B cell (primary cell): ENCODE data around the gene TET2. TPM values are rescaled to one million over a fixed set of nuclear protein-coding genes. Genes with fewer than 3 reads are reported as not detected.

Experiments
- ATAC-seq: fragments of 200-7000 bp; cut with Tn5 transposase; one replicate; pipeline ENCODE4 v1.10.0; 2021; ENCODE audit warnings: low read depth, mild to moderate bottlenecking, moderate number of reproducible peaks, moderate library complexity
- CTCF ChIA-PET: fragments of 350-600 bp; sonication (Branson Sonifier 250); formaldehyde crosslinking; loops from one replicate; lab custom pipeline; 2021; ENCODE audit warnings: antibody characterized with exemption, inconsistent platforms; lab: Charles Lee
- POLR2A ChIA-PET: fragments of 350-600 bp; sonication (Branson Sonifier 250); formaldehyde crosslinking; loops from one replicate; lab custom pipeline; 2021; ENCODE audit warnings: antibody characterized with exemption; lab: Charles Lee
- DNase-seq: peaks from one replicate; pipeline ENCODE4 v3.0.0; 2013
- H2AFZ ChIP-seq: 2 replicates; pipeline ENCODE4 v1.6.1; 2012; ENCODE audit warnings: mild to moderate bottlenecking, low read depth, low read length; ENCODE audit not compliant: insufficient read depth, poor library complexity, severe bottlenecking
- H3K27ac ChIP-seq, 2 donors: 1 replicate in 1 of 2; 2 replicates in 1 of 2; pipeline ENCODE4 v1.5.1; 2012 to 2013; ENCODE audit warnings: low read length in 2 of 2, mild to moderate bottlenecking in 2 of 2, moderate library complexity in 1 of 2
- H3K27me3 ChIP-seq, 4 experiments: fragments of 200-600 bp in 1 of 4; sonication (generic) in 1 of 4; replicated peaks in 1 of 4; 1 replicate in 2 of 4; 2 replicates in 2 of 4; pipeline versions ENCODE4 v1.6.1 to v1.7.0; 2013 to 2016; ENCODE audit warnings: low read length in 3 of 4, mild to moderate bottlenecking in 2 of 4, mixed read lengths in 1 of 4, moderate library complexity in 1 of 4; ENCODE audit not compliant: insufficient read depth in 4 of 4, control insufficient read depth in 3 of 4; ENCODE audit errors: control extremely low read depth in 1 of 4
- H3K36me3 ChIP-seq, 2 experiments: replicated peaks in 1 of 2; 1 replicate in 1 of 2; 2 replicates in 1 of 2; pipeline versions ENCODE4 v1.6.1 to v1.7.1; 2013; ENCODE audit warnings: low read length in 1 of 2; ENCODE audit not compliant: insufficient read depth in 2 of 2, control insufficient read depth in 1 of 2; ENCODE audit errors: control extremely low read depth in 1 of 2, extremely low read depth in 1 of 2
- H3K4me1 ChIP-seq, 2 donors: fragments of 200-600 bp in 1 of 2; sonication (generic) in 1 of 2; 1 replicate in 1 of 2; 2 replicates in 1 of 2; pipeline versions ENCODE4 v1.5.1 to v1.6.1; 2013 to 2017; ENCODE audit warnings: low read length in 2 of 2; ENCODE audit not compliant: control insufficient read depth in 2 of 2, insufficient read depth in 2 of 2
- H3K4me2 ChIP-seq: replicated peaks from 2 replicates; pipeline ENCODE3; 2012; ENCODE audit warnings: mild to moderate bottlenecking, low read depth, low read length; ENCODE audit not compliant: poor library complexity, severe bottlenecking
- H3K4me3 ChIP-seq, 5 experiments: fragments of 200-600 bp in 1 of 5; sonication (generic) in 1 of 5; 1 replicate in 3 of 5; 2 replicates in 2 of 5; pipeline versions ENCODE4 v1.5.1 to v1.7.0; 2011 to 2016; ENCODE audit warnings: low read length in 4 of 5, mild to moderate bottlenecking in 4 of 5, low read depth in 2 of 5, control low read depth in 1 of 5, moderate library complexity in 1 of 5; ENCODE audit not compliant: insufficient read depth in 1 of 5; ENCODE audit errors: control extremely low read depth in 1 of 5, extremely low read depth in 1 of 5
- H3K79me2 ChIP-seq: fragments of 200-600 bp; sonication (generic); one replicate; pipeline ENCODE4 v1.6.0; 2016; ENCODE audit warnings: low read length; ENCODE audit not compliant: control insufficient read depth, insufficient read depth
- H3K9ac ChIP-seq: fragments of 200-600 bp; sonication (generic); 2 replicates; pipeline ENCODE4 v1.6.1; 2017; ENCODE audit warnings: mild to moderate bottlenecking, low read length, moderate library complexity
- H3K9me3 ChIP-seq, 3 donors: one replicate each; pipeline versions ENCODE4 v1.6.1 to v1.7.1; 2013; ENCODE audit warnings: low read length in 2 of 3; ENCODE audit not compliant: control insufficient read depth in 2 of 3, insufficient read depth in 1 of 3; ENCODE audit errors: control extremely low read depth in 1 of 3
- H4K20me1 ChIP-seq: 2 replicates; pipeline ENCODE4 v1.6.0; 2012; ENCODE audit warnings: mild to moderate bottlenecking, low read length; ENCODE audit not compliant: insufficient read depth, control insufficient read depth, poor library complexity, severe bottlenecking
- H3K27ac Mint-ChIP-seq: one replicate; pipeline ENCODE4 v1.8.0; 2021; ENCODE audit warnings: mixed read lengths
- H3K27me3 Mint-ChIP-seq: one replicate; pipeline ENCODE4 v1.8.0; 2021; ENCODE audit warnings: mixed read lengths
- H3K4me1 Mint-ChIP-seq: one replicate; pipeline ENCODE4 v1.8.0; 2021; ENCODE audit warnings: mixed read lengths
- H3K4me3 Mint-ChIP-seq: one replicate; pipeline ENCODE4 v1.8.0; 2021; ENCODE audit warnings: mixed read lengths
- H3K9me3 Mint-ChIP-seq: one replicate; pipeline ENCODE4 v1.8.0; 2022; ENCODE audit warnings: mixed read lengths; ENCODE audit not compliant: insufficient read depth
- EZH2 ChIP-seq: IDR thresholded peaks from 2 replicates; pipeline ENCODE4 v1.6.1; 2012; ENCODE audit warnings: borderline replicate concordance, low read depth, mild to moderate bottlenecking, moderate library complexity, low read length; ENCODE audit not compliant: insufficient read depth, poor library complexity, severe bottlenecking
- WGBS: methylation state at CpG from one replicate; pipeline ENCODE4 v1.1.5; 2013; ENCODE audit warnings: missing lambda C conversion rate; ENCODE audit not compliant: insufficient coverage; 5-methylcytosine and 5-hydroxymethylcytosine counted together
- intact Hi-C: fragments of 100-400 bp; cut with micrococcal nuclease; formaldehyde crosslinking; loops from one replicate; pipeline ENCODE4 v1.10.0; 2022
- polyA plus RNA-seq: library from polyadenylated mRNA; depleted of rRNA; stranded (reverse); fragments of >200 nt; gene quantifications from 2 replicates; pipeline ENCODE4 v1.2.3, GENCODE V29; 2012
- total RNA-seq, 2 donors: library from RNA; stranded (reverse); fragments of 120-200 nt in 1 of 2; gene quantifications; 1 replicate in 1 of 2; 2 replicates in 1 of 2; pipeline versions ENCODE4 v1.2.3 to v1.2.4, GENCODE V29; 2013 to 2022
- TF ChIP-seq, protein P1 (sequence below): fragments of 200-600 bp; IDR thresholded peaks from one replicate; pipeline ENCODE4 v1.8.0; 2022; ENCODE audit warnings: antibody characterized with exemption, mild to moderate bottlenecking

Gene TET2
- total and polyA plus RNA-seq, 2 donors (not counting 1 experiment from before 2014, with no cell fraction given) = 7.1 to 56.8 TPM

DNA sequence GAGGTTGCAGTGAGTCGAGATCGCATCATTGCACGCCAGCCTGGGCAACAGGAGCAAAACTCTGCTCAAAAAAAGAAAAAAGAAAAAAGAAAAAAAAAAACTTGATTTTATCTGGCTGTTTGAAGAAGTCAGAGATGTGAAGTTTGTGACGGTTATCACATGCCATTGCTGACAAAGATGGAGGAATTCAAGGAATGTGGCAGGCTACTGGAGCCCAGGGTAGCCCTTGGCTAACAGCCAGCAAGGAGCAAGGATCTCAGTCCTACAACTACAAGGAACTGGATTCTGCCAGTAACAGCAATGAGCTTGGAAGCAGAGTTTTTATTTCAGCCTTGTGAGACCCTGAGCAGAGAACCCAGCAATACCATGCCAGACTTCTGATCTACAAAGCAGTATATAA, 24.3 kb upstream of the TET2 start:
- Histone ChIP-seq H3K36me3 (no peaks in the 10 kb centered on the region), H3K27ac (no peak overlapping the region), H2AFZ (no peak overlapping the region), H3K27me3 (no peaks in the 10 kb centered on the region), H4K20me1 (no peaks in the 10 kb centered on the region), H3K9ac (no peak overlapping the region), H3K4me2 (no peak overlapping the region), H3K79me2 (no peaks in the 10 kb centered on the region), H3K9me3 (no peaks in the 10 kb centered on the region), H3K4me1 (no peaks in the 10 kb centered on the region), H3K4me3 (no peak overlapping the region)
- H3K4me1 Mint-ChIP-seq = no peaks in the 10 kb centered on the region
- H3K27ac Mint-ChIP-seq = no peak overlapping the region
- TF ChIP-seq, protein P1, sequence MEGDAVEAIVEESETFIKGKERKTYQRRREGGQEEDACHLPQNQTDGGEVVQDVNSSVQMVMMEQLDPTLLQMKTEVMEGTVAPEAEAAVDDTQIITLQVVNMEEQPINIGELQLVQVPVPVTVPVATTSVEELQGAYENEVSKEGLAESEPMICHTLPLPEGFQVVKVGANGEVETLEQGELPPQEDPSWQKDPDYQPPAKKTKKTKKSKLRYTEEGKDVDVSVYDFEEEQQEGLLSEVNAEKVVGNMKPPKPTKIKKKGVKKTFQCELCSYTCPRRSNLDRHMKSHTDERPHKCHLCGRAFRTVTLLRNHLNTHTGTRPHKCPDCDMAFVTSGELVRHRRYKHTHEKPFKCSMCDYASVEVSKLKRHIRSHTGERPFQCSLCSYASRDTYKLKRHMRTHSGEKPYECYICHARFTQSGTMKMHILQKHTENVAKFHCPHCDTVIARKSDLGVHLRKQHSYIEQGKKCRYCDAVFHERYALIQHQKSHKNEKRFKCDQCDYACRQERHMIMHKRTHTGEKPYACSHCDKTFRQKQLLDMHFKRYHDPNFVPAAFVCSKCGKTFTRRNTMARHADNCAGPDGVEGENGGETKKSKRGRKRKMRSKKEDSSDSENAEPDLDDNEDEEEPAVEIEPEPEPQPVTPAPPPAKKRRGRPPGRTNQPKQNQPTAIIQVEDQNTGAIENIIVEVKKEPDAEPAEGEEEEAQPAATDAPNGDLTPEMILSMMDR = no peak
- TF ChIP-seq EZH2 = no peak
- ATAC-seq (no peak), DNase-seq (no peak)
- ChIA-PET CTCF (interaction anchor here (0.7 kb wide), 1 partner anchor 305 kb away, joined by 5 read pairs; no protein-coding TSS in a partner anchor), POLR2A (no interaction called here)
- 98% methylated on average over 4 of the region's 4 CpGs for WGBS
- H3K4me3 Mint-ChIP-seq = no peak overlapping the region
- H3K9me3 Mint-ChIP-seq = no peaks in the 10 kb centered on the region
- H3K27me3 Mint-ChIP-seq = no peaks in the 10 kb centered on the region
- intact Hi-C loops = no loop called here

- CTCF ChIA-PET = no interaction called here
- H3K27me3 Mint-ChIP-seq = peaks cover 3% of the 10 kb centered on the region
Measured at GRCh38 chr4:105126311-105127169, 20.1 kb upstream of the TET2 start.

More at GRCh38 chr4:105126311-105127169, 20.1 kb upstream of the TET2 start:
- no peak overlapping the region for H3K4me3 ChIP-seq
- H3K27me3 ChIP-seq = no peaks in the 10 kb centered on the region
- H3K9me3 Mint-ChIP-seq = peaks cover 3% of the 10 kb centered on the region
- H4K20me1 ChIP-seq = no peaks in the 10 kb centered on the region
- H3K4me1 ChIP-seq = no peaks in the 10 kb centered on the region
- no peaks in the 10 kb centered on the region for H3K79me2 ChIP-seq
- POLR2A ChIA-PET = no interaction called here
- intact Hi-C loops = no loop called here
- H3K9me3 ChIP-seq = no peaks in the 10 kb centered on the region
- H3K27ac ChIP-seq = no peak overlapping the region
- no peak overlapping the region for H3K9ac ChIP-seq
- TF ChIP-seq, protein P1 = no peak
- TF ChIP-seq EZH2 = no peak
- no peak overlapping the region for H3K27ac Mint-ChIP-seq
- ATAC-seq = no peak
- no peak for DNase-seq
- H3K4me1 Mint-ChIP-seq = no peaks in the 10 kb centered on the region
- no peak overlapping the region for H3K4me2 ChIP-seq
- H2AFZ ChIP-seq = no peak overlapping the region
- no peaks in the 10 kb centered on the region for H3K36me3 ChIP-seq
- no CpG with 5 or more reads among the region's 3 CpGs for WGBS
- H3K4me3 Mint-ChIP-seq = no peak overlapping the region
